ENCODE measurements around the gene WRAP53. TPM values are rescaled to one million over a fixed set of nuclear protein-coding genes. Genes with fewer than 3 reads are reported as not detected.

WRAP53 gene
- total and polyA plus RNA-seq, 8 donors, result 2.0 to 13.5 (median 4.1) TPM

DNA sequence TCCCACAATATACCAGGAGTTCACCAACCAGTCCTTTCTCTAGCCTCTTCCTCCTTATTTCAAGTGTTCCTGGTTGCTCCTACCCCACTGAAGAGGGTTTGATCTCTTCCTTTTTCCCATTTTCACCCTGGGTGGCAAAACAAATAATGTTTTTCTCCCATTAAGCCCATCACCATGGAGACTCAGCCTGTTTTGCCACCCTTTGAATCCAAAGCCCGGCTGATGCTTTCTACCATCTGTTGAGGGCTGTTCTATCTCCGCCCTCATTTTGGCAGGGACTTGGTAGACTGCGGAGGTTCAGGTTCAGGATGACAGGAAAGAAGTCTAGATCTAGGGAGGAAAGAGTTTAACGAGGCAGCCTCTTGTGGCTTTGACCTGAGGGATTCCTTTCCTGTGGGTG, 31.8 kb downstream of the WRAP53 start:
- intact Hi-C loops (cut with DNase I), result no loop called here
- Histone ChIP-seq H3K27me3 (no peaks in the 10 kb centered on the region), H3K27ac (no peak overlapping the region), H3K36me3 (no peaks in the 10 kb centered on the region), H3K9me3 (no peaks in the 10 kb centered on the region), H3K4me1 (peaks cover 0 to 7% (median 0%) of the 10 kb centered on the region in 3 donors), H3K4me3 (no peak overlapping the region)
- 46 to 65% methylated on average over 4 of the region's 4 CpGs for WGBS, 2 donors
- no peak for ATAC-seq
- TF ChIP-seq, protein P1, sequence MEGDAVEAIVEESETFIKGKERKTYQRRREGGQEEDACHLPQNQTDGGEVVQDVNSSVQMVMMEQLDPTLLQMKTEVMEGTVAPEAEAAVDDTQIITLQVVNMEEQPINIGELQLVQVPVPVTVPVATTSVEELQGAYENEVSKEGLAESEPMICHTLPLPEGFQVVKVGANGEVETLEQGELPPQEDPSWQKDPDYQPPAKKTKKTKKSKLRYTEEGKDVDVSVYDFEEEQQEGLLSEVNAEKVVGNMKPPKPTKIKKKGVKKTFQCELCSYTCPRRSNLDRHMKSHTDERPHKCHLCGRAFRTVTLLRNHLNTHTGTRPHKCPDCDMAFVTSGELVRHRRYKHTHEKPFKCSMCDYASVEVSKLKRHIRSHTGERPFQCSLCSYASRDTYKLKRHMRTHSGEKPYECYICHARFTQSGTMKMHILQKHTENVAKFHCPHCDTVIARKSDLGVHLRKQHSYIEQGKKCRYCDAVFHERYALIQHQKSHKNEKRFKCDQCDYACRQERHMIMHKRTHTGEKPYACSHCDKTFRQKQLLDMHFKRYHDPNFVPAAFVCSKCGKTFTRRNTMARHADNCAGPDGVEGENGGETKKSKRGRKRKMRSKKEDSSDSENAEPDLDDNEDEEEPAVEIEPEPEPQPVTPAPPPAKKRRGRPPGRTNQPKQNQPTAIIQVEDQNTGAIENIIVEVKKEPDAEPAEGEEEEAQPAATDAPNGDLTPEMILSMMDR (IDR thresholded peaks at IDR 0.05), result no peak
- no peak for FAIRE-seq
- DNase-seq, result no peak

DNA sequence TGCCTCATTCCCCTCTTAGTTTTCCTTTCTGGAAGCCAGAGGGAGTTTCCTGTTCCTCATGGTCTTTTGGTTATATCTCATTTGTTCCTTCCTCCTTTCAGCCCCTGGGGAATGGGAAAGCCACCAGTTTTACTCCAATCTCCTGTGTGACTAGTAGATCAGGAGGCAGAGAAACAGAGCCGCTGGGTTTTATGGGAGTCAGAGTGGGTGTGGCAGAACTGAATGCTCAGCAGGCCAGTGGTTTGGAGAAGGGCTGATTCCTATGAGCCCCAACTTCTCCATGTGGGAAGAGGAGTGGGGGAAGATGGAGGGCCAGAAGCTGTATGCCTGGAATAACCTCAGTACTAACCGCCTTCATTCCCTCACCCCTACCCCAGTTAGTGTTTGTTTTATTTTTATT, 33.3 kb downstream of the WRAP53 start:
- 80 to 93% methylated on average over 2 of the region's 2 CpGs for WGBS, 2 donors
- H3K4me3 ChIP-seq, result no peak overlapping the region

DNA sequence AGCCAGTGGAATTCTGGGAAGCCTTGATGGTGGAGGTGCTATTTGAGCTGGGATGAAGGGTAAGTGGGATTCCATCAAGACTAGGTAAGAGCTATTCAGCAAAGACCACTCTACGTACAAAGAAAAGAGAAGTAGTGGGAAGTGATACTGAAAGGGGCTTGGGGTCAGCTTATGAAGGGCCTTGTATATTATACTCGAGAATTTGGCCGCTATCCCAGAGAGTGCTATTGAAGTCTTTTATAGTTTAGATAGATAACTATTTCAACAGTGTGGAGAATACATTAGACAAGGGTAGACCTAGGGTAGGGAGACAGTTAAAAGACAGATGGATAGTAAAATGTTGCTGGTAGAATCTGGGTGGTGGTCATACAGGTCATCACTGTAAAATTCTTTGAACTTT, 39.6 kb downstream of the WRAP53 start:
- H3K9me3 ChIP-seq, result no peaks in the 10 kb centered on the region
- H3K4me1 ChIP-seq, result no peaks in the 10 kb centered on the region
- H3K27me3 ChIP-seq, result no peaks in the 10 kb centered on the region
- H3K27ac ChIP-seq, result no peak overlapping the region
- no peak for ATAC-seq
- intact Hi-C loops (cut with DNase I), result no loop called here
- no peak overlapping the region for H3K4me3 ChIP-seq
- no peaks in the 10 kb centered on the region for H3K36me3 ChIP-seq
- TF ChIP-seq, protein P1 (IDR thresholded peaks at IDR 0.05), result no peak
- DNase-seq, result no peak
- FAIRE-seq, result no peak
- WGBS, 2 donors, result 72 to 73% methylated on average over 3 of the region's 3 CpGs

More for the DNA sequence above, 33.3 kb downstream of the WRAP53 start:
- intact Hi-C loops (cut with DNase I), result no loop called here
- Histone ChIP-seq H3K4me1 (peaks cover 0 to 7% (median 0%) of the 10 kb centered on the region in 3 donors), H3K27ac (no peak overlapping the region), H3K36me3 (no peaks in the 10 kb centered on the region), H3K9me3 (no peaks in the 10 kb centered on the region), H3K27me3 (no peaks in the 10 kb centered on the region)
- FAIRE-seq (no peak), ATAC-seq (no peak), DNase-seq (no peak)
- TF ChIP-seq, protein P1 (IDR thresholded peaks at IDR 0.05), result no peak

DNA sequence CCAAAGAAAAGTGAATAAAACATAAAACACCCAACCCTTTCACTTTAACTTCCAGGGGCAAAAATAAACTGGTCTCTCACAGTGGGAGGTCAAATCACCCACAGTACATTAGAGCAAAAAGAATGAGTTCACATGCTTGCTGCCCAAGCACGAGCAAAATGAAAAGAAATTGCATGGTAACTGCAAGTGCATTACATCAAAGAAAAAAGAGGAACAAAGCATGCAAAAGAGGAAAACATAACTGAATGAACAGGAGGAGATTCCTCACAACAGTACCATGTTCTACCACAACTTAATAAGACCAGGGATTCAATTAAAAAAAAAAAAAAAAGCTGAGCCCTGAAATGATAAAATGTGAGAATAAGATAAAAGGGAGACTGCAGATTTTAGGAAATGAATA, 41.5 kb downstream of the WRAP53 start:
- ATAC-seq, result no peak
- no peaks in the 10 kb centered on the region for H3K9me3 ChIP-seq

DNA sequence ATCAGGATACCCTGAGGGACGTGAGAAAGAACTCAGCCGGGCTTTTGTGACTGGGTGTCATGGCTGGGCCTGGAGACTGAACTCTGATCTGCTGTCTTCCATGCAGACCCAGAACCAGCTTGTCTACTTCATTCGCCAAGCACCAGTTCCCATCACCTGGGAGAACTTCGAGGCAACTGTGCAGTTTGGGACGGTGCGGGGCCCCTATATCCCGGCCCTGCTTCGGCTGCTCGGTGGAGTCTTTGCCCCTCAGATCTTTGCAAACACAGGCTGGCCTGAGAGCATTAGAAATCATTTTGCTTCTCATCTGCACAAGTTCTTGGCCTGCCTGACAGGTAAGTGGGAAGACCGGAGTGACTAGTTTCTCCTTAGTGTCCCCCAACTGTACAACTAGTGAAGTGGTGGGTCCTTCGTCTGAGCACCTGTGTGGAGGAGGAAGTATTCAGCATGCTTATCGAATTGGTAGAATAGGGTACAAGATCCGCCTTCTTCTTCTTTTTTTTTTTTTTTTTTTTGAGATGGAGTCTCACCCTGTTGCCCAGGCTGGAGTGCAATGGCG, 44.8 kb downstream of the WRAP53 start:
- peak in 1 of 6 donors; percentile 11 for DNase-seq
- Histone ChIP-seq H3K4me3 (no peak overlapping the region), H3K27me3 (no peaks in the 10 kb centered on the region), H3K4me1 (no peaks in the 10 kb centered on the region), H3K27ac (no peak overlapping the region), H3K36me3 (no peaks in the 10 kb centered on the region), H3K9me3 (no peaks in the 10 kb centered on the region)
- TF ChIP-seq, protein P1 (IDR thresholded peaks at IDR 0.05), result no peak
- intact Hi-C loops (cut with DNase I), result loop anchor here in 1 of 3 donors (10.0 kb wide), 1 partner anchor 72 kb away; no protein-coding TSS in a partner anchor
- FAIRE-seq, result no peak
- no peak for ATAC-seq
- 68 to 69% methylated on average over 14 of the region's 14 CpGs for WGBS, 2 donors

More for the DNA sequence above, 41.5 kb downstream of the WRAP53 start:
- WGBS, 2 donors, result 63 to 84% methylated on average over 1 of the region's 1 CpG
- Histone ChIP-seq H3K4me3 (no peak overlapping the region), H3K27ac (no peak overlapping the region), H3K36me3 (no peaks in the 10 kb centered on the region), H3K4me1 (no peaks in the 10 kb centered on the region), H3K27me3 (no peaks in the 10 kb centered on the region)
- intact Hi-C loops (cut with DNase I), result loop anchor here in 1 of 3 donors (10.0 kb wide), 1 partner anchor 75 kb away; no protein-coding TSS in a partner anchor
- DNase-seq (no peak), FAIRE-seq (no peak)
- TF ChIP-seq, protein P1 (IDR thresholded peaks at IDR 0.05), result no peak

All from pancreas (tissue), 10 donors.